Measurements from ENCODE around the gene CASP4. TPM values are rescaled to one million over a fixed set of nuclear protein-coding genes. Genes with fewer than 3 reads are reported as not detected.
"Not testable (repeated sequence)": the region's sequence is repeated elsewhere in the genome, so short reads cannot be mapped to it uniquely, and the experiment has no call there.

Gene CASP4
- total and polyA plus RNA-seq, 7 donors = 5.5 to 113 (median 11.8) TPM

- no peaks in the 10 kb centered on the region for H3K4me1 ChIP-seq
- TF ChIP-seq, protein P1, sequence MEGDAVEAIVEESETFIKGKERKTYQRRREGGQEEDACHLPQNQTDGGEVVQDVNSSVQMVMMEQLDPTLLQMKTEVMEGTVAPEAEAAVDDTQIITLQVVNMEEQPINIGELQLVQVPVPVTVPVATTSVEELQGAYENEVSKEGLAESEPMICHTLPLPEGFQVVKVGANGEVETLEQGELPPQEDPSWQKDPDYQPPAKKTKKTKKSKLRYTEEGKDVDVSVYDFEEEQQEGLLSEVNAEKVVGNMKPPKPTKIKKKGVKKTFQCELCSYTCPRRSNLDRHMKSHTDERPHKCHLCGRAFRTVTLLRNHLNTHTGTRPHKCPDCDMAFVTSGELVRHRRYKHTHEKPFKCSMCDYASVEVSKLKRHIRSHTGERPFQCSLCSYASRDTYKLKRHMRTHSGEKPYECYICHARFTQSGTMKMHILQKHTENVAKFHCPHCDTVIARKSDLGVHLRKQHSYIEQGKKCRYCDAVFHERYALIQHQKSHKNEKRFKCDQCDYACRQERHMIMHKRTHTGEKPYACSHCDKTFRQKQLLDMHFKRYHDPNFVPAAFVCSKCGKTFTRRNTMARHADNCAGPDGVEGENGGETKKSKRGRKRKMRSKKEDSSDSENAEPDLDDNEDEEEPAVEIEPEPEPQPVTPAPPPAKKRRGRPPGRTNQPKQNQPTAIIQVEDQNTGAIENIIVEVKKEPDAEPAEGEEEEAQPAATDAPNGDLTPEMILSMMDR (IDR thresholded peaks at IDR 0.05) = no peak
- H3K36me3 ChIP-seq (ENCODE audit: insufficient read depth in 1 of 2, low read depth in 1 of 2) = peaks cover 10 to 21% of the 10 kb centered on the region in 2 donors
- H3K27ac ChIP-seq = no peak overlapping the region
- no peaks in the 10 kb centered on the region for H3K9me3 ChIP-seq
- no peak overlapping the region for H3K4me3 ChIP-seq
- no peak for DNase-seq
- no peaks in the 10 kb centered on the region for H3K27me3 ChIP-seq (ENCODE audit: insufficient read depth in 3 of 3, low read length in 2 of 3)
- intact Hi-C loops (cut with DNase I) = no loop called here
- no peak for ATAC-seq
Measured at GRCh38 chr11:104944076-104944475, 24.3 kb downstream of the CASP4 start.

- intact Hi-C loops (cut with DNase I) = no loop called here
- ATAC-seq (no peak), DNase-seq (no peak)
- Histone ChIP-seq H3K9me3 (no peaks in the 10 kb centered on the region), H3K27me3 (ENCODE audit: insufficient read depth in 3 of 3, low read length in 2 of 3) (no peaks in the 10 kb centered on the region), H3K4me1 (no peaks in the 10 kb centered on the region), H3K4me3 (no peak overlapping the region), H3K27ac (no peak overlapping the region), H3K36me3 (ENCODE audit: insufficient read depth in 1 of 2, low read depth in 1 of 2) (peaks cover 10 to 17% of the 10 kb centered on the region in 2 donors)
- 45 to 47% (median 46%) methylated on average over 2 of the region's 2 CpGs for WGBS, 3 donors
- TF ChIP-seq, protein P1 (IDR thresholded peaks at IDR 0.05) = no peak
Measured at GRCh38 chr11:104943561-104943960, 24.8 kb downstream of the CASP4 start.

DNA sequence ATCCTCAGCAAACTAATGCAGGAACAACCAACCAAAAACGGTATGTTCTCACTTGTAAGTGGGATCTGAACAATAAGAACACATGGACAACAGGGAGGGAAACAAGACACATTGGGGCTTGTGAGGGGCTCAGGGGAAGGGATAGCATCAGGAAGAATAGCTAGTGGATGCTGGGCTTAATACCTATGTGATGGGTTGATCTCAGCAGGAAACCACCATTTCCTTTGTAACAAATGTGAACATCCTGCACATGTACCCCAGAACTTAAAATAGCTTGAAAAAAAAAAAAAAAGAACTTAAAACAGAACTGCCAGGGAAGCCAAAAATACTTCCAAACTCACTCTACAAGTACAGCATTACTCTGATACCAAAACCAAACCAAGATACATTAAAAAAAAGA, 33.8 kb downstream of the CASP4 start:
- ATAC-seq (no peak), DNase-seq (no peak)
- intact Hi-C loops (cut with DNase I) = no loop called here
- no peaks in the 10 kb centered on the region for H3K27me3 ChIP-seq (ENCODE audit: insufficient read depth in 3 of 3, low read length in 2 of 3)
- no peak overlapping the region for H3K4me3 ChIP-seq
- no peak overlapping the region for H3K27ac ChIP-seq
- no peaks in the 10 kb centered on the region for H3K4me1 ChIP-seq
- no peaks in the 10 kb centered on the region for H3K9me3 ChIP-seq
- 63 to 88% (median 66%) methylated on average over 1 of the region's 1 CpG for WGBS, 3 donors
- no peaks in the 10 kb centered on the region for H3K36me3 ChIP-seq (ENCODE audit: insufficient read depth in 1 of 2, low read depth in 1 of 2)
- TF ChIP-seq, protein P1 (IDR thresholded peaks at IDR 0.05) = no peak

GRCh38 chr11:104934073-104934472, 34.3 kb downstream of the CASP4 start:
- H3K36me3 ChIP-seq (ENCODE audit: insufficient read depth in 1 of 2, low read depth in 1 of 2); H3K9me3 ChIP-seq; H3K4me3 ChIP-seq; ATAC-seq; H3K27ac ChIP-seq; DNase-seq; H3K27me3 ChIP-seq (ENCODE audit: insufficient read depth in 3 of 3, low read length in 2 of 3); intact Hi-C loops (cut with DNase I); H3K4me1 ChIP-seq: not testable (repeated sequence)
- WGBS, 3 donors = 74 to 83% (median 80%) methylated on average over 3 of the region's 3 CpGs

DNA sequence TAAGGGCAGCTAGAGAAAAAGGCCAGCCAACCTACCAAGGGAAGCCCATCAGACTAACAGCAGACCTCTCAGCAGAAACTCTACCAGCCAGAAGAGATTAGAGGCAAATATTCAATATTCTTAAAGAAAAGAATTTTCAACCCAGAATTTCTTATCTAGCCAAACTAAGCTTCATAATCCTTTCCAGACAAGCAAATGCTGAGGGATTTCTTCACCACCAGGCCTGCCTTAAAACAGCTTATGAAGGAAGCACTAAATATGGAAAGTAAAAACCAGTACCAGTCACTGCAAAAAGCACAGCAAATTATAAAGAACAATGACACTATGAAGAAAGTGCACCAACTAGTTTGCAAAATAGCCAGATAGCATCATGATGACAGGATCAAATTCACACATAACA, 39.6 kb downstream of the CASP4 start:
- Histone ChIP-seq H3K36me3 (ENCODE audit: insufficient read depth in 1 of 2, low read depth in 1 of 2) (no peaks in the 10 kb centered on the region), H3K27ac (no peak overlapping the region), H3K4me3 (no peak overlapping the region), H3K4me1 (no peaks in the 10 kb centered on the region), H3K27me3 (ENCODE audit: insufficient read depth in 3 of 3, low read length in 2 of 3) (no peaks in the 10 kb centered on the region), H3K9me3 (no peaks in the 10 kb centered on the region)
- DNase-seq = no peak
- TF ChIP-seq, protein P1 (IDR thresholded peaks at IDR 0.05) = no peak
- ATAC-seq = no peak
- intact Hi-C loops (cut with DNase I) = no loop called here
